Erythroblast (primary cell): ENCODE results near the gene SYNPO2.

ENCODE experiments used
- DNase-seq, 2 experiments: peaks; one replicate each; lab custom pipeline; 2025; lab: John Stamatoyannopoulos, UW
- GATA1 ChIP-seq: IDR thresholded peaks from 2 replicates; pipeline ENCODE4 v1.6.1; 2011; ENCODE audit warnings: low read depth, mild to moderate bottlenecking, control low read depth, low read length, moderate library complexity
- POLR2A ChIP-seq: IDR thresholded peaks from 2 replicates; pipeline ENCODE4 v1.6.1; 2011; ENCODE audit warnings: mild to moderate bottlenecking, low read length

Gene SYNPO2

DNA sequence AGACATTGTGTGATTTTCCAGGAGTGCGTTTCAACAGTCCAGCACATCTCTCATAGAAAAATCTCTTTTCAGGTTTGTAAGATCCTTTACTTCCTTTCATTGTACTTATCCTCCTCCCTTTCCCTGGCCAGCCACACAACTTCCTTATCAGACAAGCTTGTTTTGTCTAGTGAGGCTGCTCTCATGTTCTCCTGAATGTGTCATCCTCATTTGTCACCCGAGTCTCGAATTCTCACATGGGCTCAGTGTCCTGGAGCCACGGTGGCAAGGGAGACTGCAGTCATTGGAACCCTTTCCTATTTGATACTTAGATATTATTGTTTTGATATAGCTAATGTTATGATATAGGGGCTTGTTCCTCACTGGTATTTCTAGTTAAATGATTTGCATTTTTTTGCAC is 16.9 kb downstream of the SYNPO2 start:
- DNase-seq, result no peak
- TF ChIP-seq GATA1 (no peak), POLR2A (no peak)

DNA sequence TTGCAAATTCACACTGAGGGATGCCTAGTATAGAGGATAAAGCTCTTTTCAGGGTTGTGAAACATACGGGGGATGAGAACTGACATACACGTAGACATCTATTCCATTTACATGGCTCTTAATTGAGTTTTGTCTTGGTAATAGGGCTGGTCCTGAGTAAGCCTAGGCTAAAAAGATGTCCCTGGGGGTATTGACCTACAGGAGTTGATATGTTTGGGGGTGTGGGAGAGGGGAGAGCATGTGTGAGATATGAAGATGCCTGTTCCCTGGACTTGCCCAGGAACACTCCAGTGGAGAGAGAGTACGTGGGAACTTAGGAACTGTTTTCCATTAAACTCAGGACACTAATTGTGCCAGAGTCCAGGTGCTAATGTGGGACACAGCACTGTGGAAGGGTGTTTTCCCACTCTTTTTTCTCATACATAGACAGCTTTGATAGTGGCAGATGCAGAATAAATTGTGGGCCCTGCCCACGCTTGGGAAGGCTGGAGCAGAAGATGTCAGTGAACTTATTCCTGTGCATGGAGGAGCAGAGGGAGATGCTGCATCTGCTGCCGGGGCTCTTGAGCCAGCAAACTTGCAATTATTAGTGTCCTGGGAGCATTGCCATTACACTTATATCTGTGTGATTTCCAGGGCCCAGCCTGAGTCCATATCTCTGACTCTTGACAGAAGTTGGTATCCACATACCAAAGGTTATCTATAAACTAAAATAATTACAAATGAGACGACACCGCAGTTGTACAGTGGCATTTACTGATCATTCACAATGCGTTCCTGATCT is 20.7 kb downstream of the SYNPO2 start:
- TF ChIP-seq POLR2A, result no peak
- no peak for TF ChIP-seq GATA1
- no peak for DNase-seq

DNA sequence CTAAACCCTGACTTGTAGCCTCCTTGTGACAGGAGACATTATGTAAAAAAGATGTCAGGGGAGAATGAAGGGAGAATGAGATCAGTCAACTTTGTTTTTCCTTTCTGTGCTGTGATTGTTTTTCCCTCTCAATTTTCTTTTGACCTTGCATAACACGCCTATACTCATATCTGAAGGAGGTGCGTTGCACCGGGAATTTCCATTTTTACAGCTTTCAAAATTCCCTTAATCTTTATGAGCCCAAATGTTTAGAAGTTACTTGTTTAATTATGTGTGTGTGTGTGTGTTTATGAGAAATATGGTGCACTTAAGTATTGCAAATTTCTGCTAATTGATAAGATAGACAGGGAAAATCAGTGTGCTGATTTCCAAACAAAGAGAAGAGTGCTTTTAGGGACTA is 21.6 kb downstream of the SYNPO2 start:
- no peak for DNase-seq

DNA sequence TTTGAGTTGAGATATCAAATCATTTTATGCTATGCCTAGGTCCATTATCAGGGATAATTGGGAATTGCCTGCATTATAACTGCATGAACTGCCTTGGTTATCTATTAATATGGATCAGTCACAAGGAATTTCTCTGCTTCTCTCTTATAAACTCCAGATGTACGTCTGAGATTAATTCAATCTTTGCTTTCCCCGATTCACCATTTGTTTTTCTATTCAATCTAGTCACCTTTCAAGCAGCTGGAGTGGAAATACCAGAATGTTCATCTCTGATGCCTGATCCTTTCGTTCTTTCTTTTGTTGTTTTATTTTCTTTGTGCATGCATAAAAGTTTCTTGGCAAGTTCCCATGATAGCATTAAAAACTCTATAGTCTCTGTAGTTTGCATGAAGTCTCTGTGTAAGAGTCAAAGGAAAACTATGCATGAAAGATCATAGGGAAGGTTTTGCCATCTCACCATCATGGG is 22.6 kb downstream of the SYNPO2 start:
- TF ChIP-seq GATA1 (no peak), POLR2A (no peak)
- DNase-seq, result no peak

More for the DNA sequence above, 21.6 kb downstream of the SYNPO2 start:
- TF ChIP-seq GATA1 (no peak), POLR2A (no peak)

DNA sequence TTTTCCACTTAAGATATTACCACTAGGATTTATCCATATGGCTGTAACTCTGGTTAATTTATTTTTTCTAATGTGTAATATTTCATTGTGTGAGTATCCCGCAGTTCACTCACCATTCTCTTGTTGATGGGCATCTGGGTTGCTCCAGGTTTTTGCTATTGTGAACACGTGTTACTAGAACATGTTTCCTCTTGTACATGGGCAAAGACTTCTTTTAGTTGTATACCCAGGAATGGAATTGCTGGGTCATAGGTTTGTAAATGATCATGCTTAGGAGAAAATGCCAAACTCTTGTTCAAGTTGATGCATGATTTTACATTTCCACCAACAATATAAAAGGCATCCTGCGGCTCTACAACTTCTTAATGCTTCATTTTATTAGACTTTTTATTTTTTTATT is 26.8 kb downstream of the SYNPO2 start:
- TF ChIP-seq POLR2A, result no peak
- TF ChIP-seq GATA1, result no peak
- no peak for DNase-seq

DNA sequence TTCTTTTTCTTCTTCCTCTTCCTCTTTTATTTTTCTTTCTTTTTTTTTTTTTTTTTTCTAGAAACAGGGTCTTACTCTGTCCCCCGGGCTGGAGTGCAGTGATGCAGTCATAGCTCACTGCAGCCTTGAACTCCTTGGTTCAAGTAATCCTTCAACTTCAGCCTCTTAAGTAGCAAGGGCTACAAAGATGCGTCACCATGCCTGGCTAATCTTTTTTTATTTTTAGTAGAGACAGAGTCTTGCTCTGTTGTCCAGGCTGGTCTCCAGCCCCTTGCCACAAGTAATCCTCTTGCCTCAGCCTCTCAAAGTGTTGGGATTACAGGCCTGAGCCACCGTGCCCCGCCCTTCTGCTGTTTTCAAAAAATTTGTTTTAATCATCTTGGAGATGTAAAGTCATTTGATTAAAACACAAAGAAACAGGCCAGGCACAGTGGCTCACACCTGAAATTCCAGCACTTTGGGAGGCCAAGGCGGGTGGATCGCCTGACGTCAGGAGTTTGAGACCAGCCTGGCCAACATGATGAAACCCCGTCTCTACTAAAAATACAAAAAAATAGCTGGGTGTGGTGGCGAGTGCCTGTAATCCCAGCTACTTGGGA is 28.1 kb downstream of the SYNPO2 start:
- DNase-seq, result no peak
- TF ChIP-seq GATA1 (no peak), POLR2A (no peak)

DNA sequence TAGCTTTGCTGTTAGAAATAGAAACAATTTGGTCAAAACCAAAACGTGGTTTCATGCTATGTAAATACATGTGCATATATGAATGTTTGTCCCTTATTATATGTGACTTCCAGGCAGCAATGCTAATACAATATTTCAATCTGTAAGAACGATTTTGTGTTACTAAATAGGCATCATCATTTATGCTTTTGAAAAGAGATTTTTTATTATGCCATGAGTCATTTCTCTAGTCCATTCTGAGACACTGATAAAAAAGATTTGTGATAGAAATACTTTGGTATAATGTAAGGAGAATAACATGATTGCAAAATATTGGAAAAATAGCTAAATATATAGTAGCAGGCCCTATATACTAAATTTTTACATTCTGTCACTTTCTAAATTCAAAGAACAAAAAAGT is 28.9 kb downstream of the SYNPO2 start:
- no peak for DNase-seq
- TF ChIP-seq POLR2A (no peak), GATA1 (no peak)

DNA sequence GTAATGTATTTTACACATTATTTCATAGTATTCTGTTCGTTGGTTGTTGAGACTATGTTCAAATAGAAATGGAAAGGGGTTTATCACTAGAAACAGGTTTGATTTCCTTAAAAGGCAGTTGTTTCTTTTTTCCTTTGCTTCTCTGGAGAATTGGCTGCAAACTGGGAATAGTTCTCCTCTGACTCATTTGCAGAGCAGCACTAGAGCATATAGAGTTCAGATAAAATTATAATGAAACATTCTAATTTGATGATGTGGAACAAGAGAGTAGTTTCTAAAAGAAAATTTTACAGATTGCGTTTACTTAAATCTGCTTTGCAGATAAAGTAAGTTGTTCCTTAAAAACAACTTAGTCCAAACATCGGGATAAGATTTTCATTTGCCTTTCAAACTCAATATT is 29.7 kb downstream of the SYNPO2 start:
- TF ChIP-seq GATA1, result no peak
- TF ChIP-seq POLR2A, result no peak
- no peak for DNase-seq

DNA sequence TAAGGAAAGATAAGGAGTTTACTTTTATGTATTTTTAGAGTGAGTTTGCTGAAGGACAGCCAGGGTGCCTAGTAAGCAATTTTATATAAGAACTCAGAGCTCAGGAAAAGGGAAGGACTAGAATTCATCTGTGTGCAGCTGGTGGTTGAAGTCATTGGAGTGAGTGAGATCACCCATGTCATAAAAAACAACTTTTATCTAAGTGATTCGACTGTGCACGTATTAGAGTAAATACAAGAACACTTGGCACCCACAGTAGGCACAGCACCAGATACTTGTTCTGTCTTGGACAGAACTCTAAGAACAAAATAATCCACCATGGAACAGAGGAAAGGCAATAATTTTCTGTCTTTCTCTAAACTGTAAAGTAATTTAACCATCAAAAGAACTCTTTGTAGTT is 31.6 kb downstream of the SYNPO2 start:
- TF ChIP-seq POLR2A, result no peak
- no peak for DNase-seq

DNA sequence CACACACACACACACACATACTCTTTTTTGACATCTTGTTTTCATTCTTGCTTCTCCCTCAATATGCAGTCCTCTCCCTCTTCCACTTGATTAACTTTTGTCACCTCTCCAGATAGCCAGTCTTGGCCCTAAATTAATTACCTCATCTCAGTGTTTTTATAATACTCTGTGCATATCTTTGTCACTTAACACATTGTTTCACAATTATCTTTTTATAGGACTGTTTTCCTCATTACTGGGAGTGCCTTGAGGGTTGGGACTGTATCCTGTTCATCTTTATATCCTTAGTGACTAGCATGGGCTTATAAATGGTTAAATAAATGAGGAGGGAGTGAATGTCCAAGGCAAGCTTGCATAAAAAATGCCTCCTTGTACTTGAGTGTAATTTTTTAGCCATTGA is 33.1 kb downstream of the SYNPO2 start:
- no peak for DNase-seq
- no peak for TF ChIP-seq POLR2A
- TF ChIP-seq GATA1, result no peak

DNA sequence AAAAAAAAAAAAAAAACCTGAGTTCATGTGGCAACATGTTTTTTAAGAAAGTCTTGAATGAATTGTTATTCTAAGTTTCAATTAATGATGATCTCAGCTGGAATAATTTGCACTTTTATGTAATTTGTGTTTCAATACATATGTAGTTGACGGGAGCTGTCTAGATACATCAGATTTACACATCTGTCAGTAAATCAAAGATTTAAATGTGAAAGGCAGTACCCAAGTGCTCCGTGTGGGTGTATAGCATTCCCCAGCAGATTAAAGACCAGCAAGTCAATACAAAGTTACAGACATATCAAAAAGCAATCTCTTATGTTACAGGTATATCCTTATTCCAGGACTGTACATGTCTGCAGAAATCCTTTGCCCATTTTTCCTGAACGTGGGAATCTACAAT is 35.2 kb downstream of the SYNPO2 start:
- no peak for TF ChIP-seq POLR2A
- no peak for TF ChIP-seq GATA1
- no peak for DNase-seq

DNA sequence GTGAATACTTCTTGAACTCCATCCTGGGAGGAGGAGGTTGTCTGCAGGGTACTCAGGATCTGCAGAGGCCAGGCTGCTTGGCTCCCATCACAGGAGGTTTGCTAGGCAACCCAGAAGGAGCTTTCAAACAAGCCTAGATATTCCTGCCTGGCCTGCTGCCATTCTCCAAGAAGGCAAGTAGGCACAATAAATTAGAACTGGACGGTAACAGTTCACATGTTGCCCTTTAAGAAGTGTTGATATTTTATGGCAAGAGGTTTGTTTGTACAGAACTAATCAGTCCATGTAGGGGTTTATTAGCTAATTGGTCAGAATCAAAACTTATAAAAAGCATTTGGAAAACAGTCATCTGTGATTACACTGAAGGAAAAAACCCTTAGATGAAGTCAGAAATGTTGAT is 39.3 kb downstream of the SYNPO2 start:
- no peak for DNase-seq
- TF ChIP-seq GATA1 (no peak), POLR2A (no peak)

DNA sequence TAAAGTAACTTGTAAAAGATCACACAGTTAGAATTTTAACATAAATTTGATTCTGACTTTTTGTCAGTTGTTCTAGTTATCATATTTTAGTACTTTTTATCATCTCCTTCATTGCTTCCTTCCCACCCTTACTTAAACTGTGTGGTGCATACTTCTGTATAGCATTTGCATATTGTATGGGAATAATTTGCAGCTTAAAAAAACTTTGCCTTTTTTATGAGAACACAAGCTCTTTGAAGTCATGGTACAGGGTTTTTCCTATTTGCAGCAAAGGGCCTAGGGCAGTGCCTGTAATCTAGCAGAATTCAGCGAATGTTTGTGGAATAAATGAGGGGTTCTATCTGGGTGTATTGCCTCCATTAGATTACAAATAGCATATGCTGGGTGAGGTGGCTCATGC is 41.6 kb downstream of the SYNPO2 start:
- TF ChIP-seq POLR2A (no peak), GATA1 (no peak)
- DNase-seq, result no peak

DNA sequence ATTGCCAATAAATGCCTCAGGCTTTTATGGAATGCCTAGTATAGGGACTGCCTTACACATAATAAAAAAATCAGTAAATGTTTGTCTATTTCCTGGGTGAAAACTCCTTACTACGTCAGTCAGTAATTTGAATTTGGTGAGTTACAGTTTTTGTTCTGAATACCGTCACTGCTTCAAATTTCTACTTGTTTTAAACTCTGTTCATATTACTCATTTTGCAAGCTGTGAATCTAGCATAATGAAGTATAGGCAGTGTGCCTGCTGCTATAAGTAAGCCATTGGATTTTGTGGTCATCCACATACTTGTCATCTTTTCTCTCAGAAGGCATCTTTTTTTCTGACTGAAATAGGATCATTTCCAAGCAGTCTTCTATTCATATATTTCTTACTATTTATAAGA is 43.1 kb downstream of the SYNPO2 start:
- DNase-seq, result no peak
- no peak for TF ChIP-seq GATA1
- no peak for TF ChIP-seq POLR2A

DNA sequence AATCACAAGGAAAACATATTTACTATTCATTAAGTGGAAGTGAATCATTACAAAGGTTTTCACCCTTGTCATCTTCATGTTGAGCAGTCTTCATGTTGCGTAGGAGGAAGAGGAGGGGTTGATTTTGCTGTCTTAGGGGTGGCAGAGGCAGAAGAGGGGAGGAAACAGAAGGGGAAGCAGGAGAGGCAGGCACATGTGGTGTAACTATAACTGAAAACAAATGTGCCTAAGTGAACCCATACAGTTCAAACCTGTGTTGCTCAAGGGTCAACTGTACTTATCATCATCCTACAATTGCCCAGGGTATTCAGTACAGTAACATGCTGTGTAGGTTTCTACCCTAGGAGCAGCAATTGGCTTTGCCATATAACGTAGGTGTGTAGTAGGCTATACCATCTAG is 47.2 kb downstream of the SYNPO2 start:
- no peak for DNase-seq
- TF ChIP-seq POLR2A (no peak), GATA1 (no peak)

DNA sequence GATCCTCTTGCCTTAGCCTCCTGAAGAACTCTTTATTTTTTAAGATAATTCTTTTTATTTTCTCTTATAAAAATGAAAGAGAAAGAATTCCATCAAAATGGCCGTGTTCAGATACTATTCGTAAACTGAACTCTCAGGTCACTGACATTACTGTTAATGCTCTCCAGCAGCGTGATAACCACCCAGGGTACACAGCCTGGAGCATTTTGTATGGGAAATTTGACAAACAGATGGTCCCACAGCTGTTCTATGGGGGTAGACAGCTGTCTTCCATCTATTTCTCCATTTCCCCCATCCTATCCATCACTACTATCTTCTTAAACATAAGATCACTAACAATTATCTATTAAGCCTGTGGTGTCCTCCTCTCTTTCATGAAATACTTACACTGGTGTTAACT is 47.8 kb downstream of the SYNPO2 start:
- TF ChIP-seq POLR2A (no peak), GATA1 (no peak)

More for the DNA sequence above, 47.8 kb downstream of the SYNPO2 start:
- DNase-seq, result no peak
